GM23248 (cell line): ENCODE data around the gene APP.

Experiments used
- EZH2 ChIP-seq: fragments of 200-600 bp; sonication (generic); IDR thresholded peaks from 2 replicates; pipeline ENCODE4 v1.6.1; 2018; ENCODE audit warnings: antibody characterized with exemption, mild to moderate bottlenecking; ENCODE audit not compliant: insufficient read depth, poor library complexity, severe bottlenecking
- EZH2phosphoT487 ChIP-seq: fragments of 200-600 bp; sonication (generic); IDR thresholded peaks from 2 replicates; pipeline ENCODE4 v1.6.1; 2018; ENCODE audit warnings: antibody characterized with exemption, moderate library complexity, mild to moderate bottlenecking, low read depth; ENCODE audit not compliant: insufficient read depth

GRCh38 chr21:26089730-26090129 lies 80.8 kb downstream of the APP start:
- no peak for TF ChIP-seq EZH2
- TF ChIP-seq EZH2phosphoT487: no peak
